ENCODE measurements around the gene RICTOR.

Gene RICTOR

GRCh38 chr5:38931731-38932130, 142.5 kb downstream of the RICTOR start:
- no peak overlapping the region for H2AFZ ChIP-seq (ENCODE audit: low read depth, low read length, severe bottlenecking)
- no peaks in the 10 kb centered on the region for H3F3A ChIP-seq (ENCODE audit: insufficient read depth)
- H4K20me1 ChIP-seq (ENCODE audit: low read depth, low read length), result no peaks in the 10 kb centered on the region
- no peak for TF ChIP-seq EZH2phosphoT487 (conservative IDR thresholded peaks at IDR 0.05; ENCODE audit: low read length)
- H3K4me3 ChIP-seq (ENCODE audit: insufficient read depth, low read length, poor library complexity, severe bottlenecking), result no peak overlapping the region
- H3K27ac ChIP-seq (ENCODE audit: low read depth, low read length), result no peak overlapping the region
- no peaks in the 10 kb centered on the region for H3K9me2 ChIP-seq (replicated peaks; ENCODE audit: insufficient read depth, low read length)
- no peaks in the 10 kb centered on the region for H3K27me3 ChIP-seq (ENCODE audit: low read length)
- H3K9ac ChIP-seq (ENCODE audit: low read length), result no peak overlapping the region
- H3K36me3 ChIP-seq (ENCODE audit: low read length), result no peaks in the 10 kb centered on the region
- no peaks in the 10 kb centered on the region for H3K9me3 ChIP-seq (ENCODE audit: insufficient read depth, low read length)
- H3K79me2 ChIP-seq (ENCODE audit: insufficient read depth, low read length), result no peaks in the 10 kb centered on the region
- H3K4me2 ChIP-seq (ENCODE audit: low read depth, low read length, poor library complexity, severe bottlenecking), result no peak overlapping the region

DNA sequence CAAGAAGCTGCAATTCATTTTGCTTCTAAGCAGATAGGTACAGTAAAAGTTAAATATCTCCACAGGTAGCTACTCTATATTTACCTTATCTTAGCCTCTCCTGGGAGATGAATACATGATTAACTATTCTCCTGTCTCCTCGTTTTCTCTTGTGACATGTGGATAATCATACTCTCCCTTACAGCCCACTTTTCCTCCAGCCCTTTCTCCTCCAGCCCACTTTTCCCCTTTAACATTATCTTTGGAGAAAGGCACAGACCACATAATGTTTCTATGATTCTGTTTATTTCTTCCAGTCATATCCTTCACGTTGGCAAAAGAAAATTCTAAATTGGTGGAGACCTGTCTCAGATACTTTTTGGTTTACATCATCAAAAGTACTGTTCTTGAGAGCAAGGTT, 144.4 kb downstream of the RICTOR start:
- Histone ChIP-seq H3F3A (ENCODE audit: insufficient read depth) (no peaks in the 10 kb centered on the region), H3K36me3 (ENCODE audit: low read length) (no peaks in the 10 kb centered on the region), H3K4me2 (ENCODE audit: low read depth, low read length, poor library complexity, severe bottlenecking) (no peak overlapping the region), H3K27me3 (ENCODE audit: low read length) (no peaks in the 10 kb centered on the region), H3K4me3 (ENCODE audit: insufficient read depth, low read length, poor library complexity, severe bottlenecking) (no peak overlapping the region), H3K79me2 (ENCODE audit: insufficient read depth, low read length) (no peaks in the 10 kb centered on the region), H2AFZ (ENCODE audit: low read depth, low read length, severe bottlenecking) (no peak overlapping the region), H3K9ac (ENCODE audit: low read length) (no peak overlapping the region), H3K9me3 (ENCODE audit: insufficient read depth, low read length) (no peaks in the 10 kb centered on the region), H3K27ac (ENCODE audit: low read depth, low read length) (no peak overlapping the region), H4K20me1 (ENCODE audit: low read depth, low read length) (no peaks in the 10 kb centered on the region), H3K9me2 (replicated peaks; ENCODE audit: insufficient read depth, low read length) (no peaks in the 10 kb centered on the region)
- TF ChIP-seq EZH2phosphoT487 (conservative IDR thresholded peaks at IDR 0.05; ENCODE audit: low read length), result no peak
- TF ChIP-seq, protein P1, sequence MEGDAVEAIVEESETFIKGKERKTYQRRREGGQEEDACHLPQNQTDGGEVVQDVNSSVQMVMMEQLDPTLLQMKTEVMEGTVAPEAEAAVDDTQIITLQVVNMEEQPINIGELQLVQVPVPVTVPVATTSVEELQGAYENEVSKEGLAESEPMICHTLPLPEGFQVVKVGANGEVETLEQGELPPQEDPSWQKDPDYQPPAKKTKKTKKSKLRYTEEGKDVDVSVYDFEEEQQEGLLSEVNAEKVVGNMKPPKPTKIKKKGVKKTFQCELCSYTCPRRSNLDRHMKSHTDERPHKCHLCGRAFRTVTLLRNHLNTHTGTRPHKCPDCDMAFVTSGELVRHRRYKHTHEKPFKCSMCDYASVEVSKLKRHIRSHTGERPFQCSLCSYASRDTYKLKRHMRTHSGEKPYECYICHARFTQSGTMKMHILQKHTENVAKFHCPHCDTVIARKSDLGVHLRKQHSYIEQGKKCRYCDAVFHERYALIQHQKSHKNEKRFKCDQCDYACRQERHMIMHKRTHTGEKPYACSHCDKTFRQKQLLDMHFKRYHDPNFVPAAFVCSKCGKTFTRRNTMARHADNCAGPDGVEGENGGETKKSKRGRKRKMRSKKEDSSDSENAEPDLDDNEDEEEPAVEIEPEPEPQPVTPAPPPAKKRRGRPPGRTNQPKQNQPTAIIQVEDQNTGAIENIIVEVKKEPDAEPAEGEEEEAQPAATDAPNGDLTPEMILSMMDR (IDR thresholded peaks at IDR 0.05; ENCODE audit: insufficient read depth, low read length, poor library complexity, severe bottlenecking), result no peak

GRCh38 chr5:38927470-38927869, 146.7 kb downstream of the RICTOR start:
- no peaks in the 10 kb centered on the region for H3K9me3 ChIP-seq (ENCODE audit: insufficient read depth, low read length)
- H3K4me2 ChIP-seq (ENCODE audit: low read depth, low read length, poor library complexity, severe bottlenecking), result no peak overlapping the region
- H3K27me3 ChIP-seq (ENCODE audit: low read length), result no peaks in the 10 kb centered on the region
- no peaks in the 10 kb centered on the region for H3K79me2 ChIP-seq (ENCODE audit: insufficient read depth, low read length)
- H3K36me3 ChIP-seq (ENCODE audit: low read length), result no peaks in the 10 kb centered on the region
- TF ChIP-seq, protein P1 (IDR thresholded peaks at IDR 0.05; ENCODE audit: insufficient read depth, low read length, poor library complexity, severe bottlenecking), result no peak
- TF ChIP-seq EZH2phosphoT487 (conservative IDR thresholded peaks at IDR 0.05; ENCODE audit: low read length), result no peak
- H3K9me2 ChIP-seq (replicated peaks; ENCODE audit: insufficient read depth, low read length), result no peaks in the 10 kb centered on the region
- H3K27ac ChIP-seq (ENCODE audit: low read depth, low read length), result no peak overlapping the region
- no peaks in the 10 kb centered on the region for H4K20me1 ChIP-seq (ENCODE audit: low read depth, low read length)
- H2AFZ ChIP-seq (ENCODE audit: low read depth, low read length, severe bottlenecking), result no peak overlapping the region
- H3K4me3 ChIP-seq (ENCODE audit: insufficient read depth, low read length, poor library complexity, severe bottlenecking), result no peak overlapping the region
- no peak overlapping the region for H3K9ac ChIP-seq (ENCODE audit: low read length)
- H3F3A ChIP-seq (ENCODE audit: insufficient read depth), result no peaks in the 10 kb centered on the region

DNA sequence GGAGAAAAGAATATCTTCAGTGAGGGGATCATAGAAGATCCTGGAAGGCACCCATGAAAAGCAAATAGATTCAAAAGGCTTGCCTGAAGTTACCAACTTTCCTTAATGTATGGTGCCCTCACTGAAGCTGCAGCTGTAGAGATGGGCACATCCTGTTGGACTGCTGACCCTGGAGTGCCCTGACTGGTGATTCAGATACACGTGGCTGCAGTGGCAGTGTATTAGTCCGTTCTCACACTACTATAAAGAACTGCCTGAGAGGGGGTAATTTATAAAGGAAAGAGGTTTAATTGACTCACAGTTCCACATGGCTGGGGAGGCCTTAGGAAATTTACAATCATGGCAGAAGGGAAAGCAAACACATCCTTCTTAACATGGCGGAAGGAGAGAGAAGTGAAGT, 148.1 kb downstream of the RICTOR start:
- Histone ChIP-seq H3K36me3 (ENCODE audit: low read length) (no peaks in the 10 kb centered on the region), H3K4me2 (ENCODE audit: low read depth, low read length, poor library complexity, severe bottlenecking) (no peak overlapping the region), H3K9me3 (ENCODE audit: insufficient read depth, low read length) (no peaks in the 10 kb centered on the region), H3K4me3 (ENCODE audit: insufficient read depth, low read length, poor library complexity, severe bottlenecking) (no peak overlapping the region), H3K9me2 (replicated peaks; ENCODE audit: insufficient read depth, low read length) (no peaks in the 10 kb centered on the region), H4K20me1 (ENCODE audit: low read depth, low read length) (no peaks in the 10 kb centered on the region), H3K27me3 (ENCODE audit: low read length) (no peaks in the 10 kb centered on the region), H3K9ac (ENCODE audit: low read length) (no peak overlapping the region), H3K79me2 (ENCODE audit: insufficient read depth, low read length) (no peaks in the 10 kb centered on the region), H3F3A (ENCODE audit: insufficient read depth) (no peaks in the 10 kb centered on the region), H2AFZ (ENCODE audit: low read depth, low read length, severe bottlenecking) (no peak overlapping the region), H3K27ac (ENCODE audit: low read depth, low read length) (no peak overlapping the region)
- TF ChIP-seq, protein P1 (IDR thresholded peaks at IDR 0.05; ENCODE audit: insufficient read depth, low read length, poor library complexity, severe bottlenecking), result no peak
- TF ChIP-seq EZH2phosphoT487 (conservative IDR thresholded peaks at IDR 0.05; ENCODE audit: low read length), result no peak

Data from SU-DHL-6 (cell line).